T1000 (cell line): Measurements from ENCODE around the gene USP5.
A peak's percentile ranks its signal among the peaks of the same experiment; 100 is the strongest.
"Not testable (repeated sequence)": the region's sequence is repeated elsewhere in the genome, so short reads cannot be mapped to it uniquely, and the experiment has no call there.

Experiments
- DNase-seq: peaks from one replicate; lab custom pipeline; 2025; ENCODE audit warnings: mixed read lengths; lab: John Stamatoyannopoulos, UW

USP5 gene

DNA sequence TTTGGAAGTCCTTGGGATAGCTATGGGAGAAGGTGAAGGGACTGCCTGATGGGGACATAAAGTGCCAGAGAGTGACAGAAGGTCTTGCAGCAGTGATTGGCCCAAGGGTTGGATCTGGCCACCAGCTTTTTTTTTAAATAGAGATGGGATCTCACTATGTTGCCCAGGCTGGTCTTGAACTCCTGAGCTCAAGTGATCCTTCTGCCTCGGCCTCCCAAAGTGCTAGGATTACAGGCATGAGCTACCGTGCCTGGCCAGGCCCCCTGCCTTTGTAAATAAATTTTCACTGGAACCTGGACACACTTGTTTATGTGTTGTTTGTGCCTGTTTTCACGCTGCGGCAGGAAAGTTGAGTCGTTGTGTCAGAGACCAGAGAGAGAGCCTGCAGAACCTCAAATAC, 13.4 kb downstream of the USP5 start:
- DNase-seq: not testable (repeated sequence)

GRCh38 chr12:6866163-6866919, 14.4 kb downstream of the USP5 start:
- DNase-seq: no peak

GRCh38 chr12:6866920-6867412, 15.0 kb downstream of the USP5 start:
- no peak for DNase-seq

DNA sequence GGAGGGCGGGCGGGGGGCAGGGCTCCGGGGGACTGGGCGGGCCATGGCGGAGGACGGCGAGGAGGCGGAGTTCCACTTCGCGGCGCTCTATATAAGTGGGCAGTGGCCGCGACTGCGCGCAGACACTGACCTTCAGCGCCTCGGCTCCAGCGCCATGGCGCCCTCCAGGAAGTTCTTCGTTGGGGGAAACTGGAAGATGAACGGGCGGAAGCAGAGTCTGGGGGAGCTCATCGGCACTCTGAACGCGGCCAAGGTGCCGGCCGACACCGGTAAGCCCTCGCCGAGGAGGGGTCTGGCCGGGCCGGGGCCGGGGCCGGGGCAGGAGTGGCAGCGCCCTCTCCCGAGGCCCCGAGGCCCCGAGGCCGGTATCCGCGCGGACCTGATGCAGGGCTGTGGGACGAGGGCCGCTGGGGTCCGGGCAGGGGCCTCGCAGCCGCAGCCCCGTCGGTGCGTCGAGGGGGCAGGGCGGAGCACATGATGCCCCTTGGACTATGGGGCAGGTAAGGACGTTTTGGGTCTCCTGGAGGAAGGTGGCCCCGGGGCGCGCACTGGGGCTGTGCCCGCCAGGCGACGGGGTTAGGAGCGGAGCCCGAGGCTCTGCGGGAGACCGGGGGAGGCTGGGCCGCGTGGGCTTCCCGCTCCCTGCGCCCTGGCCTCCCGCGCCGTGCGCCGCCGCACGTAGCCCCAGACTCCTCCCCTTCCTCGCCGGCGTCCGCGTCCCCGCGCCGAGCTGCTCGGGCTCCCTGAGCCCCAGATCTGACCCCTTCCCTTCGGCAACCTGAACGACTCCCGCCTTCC, 15.7 kb downstream of the USP5 start, which contains the start of gene TPI1:
Gene TPI1, plus strand, starts transcription at position 119 of the 798 bp plus-strand sequence. Its CDS starts 36 bp downstream, at position 155.
- peak; percentile 82 for DNase-seq

- DNase-seq: no peak
Measured at GRCh38 chr12:6868211-6869048, 16.5 kb downstream of the USP5 start.

GRCh38 chr12:6869049-6870021, 17.4 kb downstream of the USP5 start:
- DNase-seq: peak; percentile 42

- not testable (repeated sequence) for DNase-seq
Measured at GRCh38 chr12:6870304-6870703, 18.4 kb downstream of the USP5 start.

- DNase-seq: no peak
Measured at GRCh38 chr12:6871052-6871957, 19.4 kb downstream of the USP5 start.

DNA sequence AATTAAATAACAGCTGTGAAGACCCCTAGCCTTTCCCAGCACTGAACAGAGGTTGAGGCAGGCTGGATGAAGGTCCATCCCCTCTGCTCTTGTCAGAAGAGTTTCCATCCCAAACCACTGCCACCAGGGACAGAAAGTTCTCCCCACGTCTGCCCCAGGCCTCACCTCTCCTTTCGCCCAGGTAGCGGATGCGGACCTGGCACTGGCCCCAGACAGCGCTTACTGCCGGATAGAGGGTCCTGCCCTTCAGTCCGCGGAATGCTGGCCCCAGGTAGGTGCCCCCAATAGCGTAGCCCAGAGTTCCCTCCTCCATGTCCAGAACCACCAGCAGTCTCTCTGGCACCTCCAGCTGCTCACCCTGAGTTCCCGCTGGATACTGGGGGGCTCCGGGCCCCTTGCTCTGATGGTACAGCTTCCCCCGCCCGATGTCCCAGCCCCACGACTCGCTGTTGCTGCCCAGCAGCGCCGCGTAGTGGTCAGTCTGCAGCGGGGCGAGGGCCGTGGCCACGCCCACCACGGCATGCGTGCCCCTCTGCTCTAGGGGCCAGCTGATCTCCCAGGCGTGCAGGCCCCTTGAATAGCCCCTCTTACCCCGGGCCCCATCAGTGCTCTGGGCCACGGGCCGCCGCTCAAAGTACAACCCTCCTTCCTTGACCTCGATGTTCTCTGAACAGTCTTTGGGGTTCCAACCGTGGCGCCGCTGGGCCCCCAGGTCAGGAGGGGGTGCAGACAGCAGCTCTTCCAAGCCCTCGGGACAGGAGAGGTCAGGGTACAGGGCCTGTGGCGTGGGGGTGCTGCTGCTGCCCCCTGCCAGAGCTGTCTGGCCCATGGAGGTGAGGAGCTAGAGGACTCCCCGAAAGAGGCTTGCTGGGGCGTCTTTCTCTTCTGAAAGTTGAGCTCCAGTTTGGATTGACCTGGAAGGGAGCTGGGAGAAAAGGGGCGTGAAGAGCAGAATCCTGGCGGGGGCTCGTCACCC, 20.4 kb downstream of the USP5 start:
- DNase-seq: peak; percentile 46

DNA sequence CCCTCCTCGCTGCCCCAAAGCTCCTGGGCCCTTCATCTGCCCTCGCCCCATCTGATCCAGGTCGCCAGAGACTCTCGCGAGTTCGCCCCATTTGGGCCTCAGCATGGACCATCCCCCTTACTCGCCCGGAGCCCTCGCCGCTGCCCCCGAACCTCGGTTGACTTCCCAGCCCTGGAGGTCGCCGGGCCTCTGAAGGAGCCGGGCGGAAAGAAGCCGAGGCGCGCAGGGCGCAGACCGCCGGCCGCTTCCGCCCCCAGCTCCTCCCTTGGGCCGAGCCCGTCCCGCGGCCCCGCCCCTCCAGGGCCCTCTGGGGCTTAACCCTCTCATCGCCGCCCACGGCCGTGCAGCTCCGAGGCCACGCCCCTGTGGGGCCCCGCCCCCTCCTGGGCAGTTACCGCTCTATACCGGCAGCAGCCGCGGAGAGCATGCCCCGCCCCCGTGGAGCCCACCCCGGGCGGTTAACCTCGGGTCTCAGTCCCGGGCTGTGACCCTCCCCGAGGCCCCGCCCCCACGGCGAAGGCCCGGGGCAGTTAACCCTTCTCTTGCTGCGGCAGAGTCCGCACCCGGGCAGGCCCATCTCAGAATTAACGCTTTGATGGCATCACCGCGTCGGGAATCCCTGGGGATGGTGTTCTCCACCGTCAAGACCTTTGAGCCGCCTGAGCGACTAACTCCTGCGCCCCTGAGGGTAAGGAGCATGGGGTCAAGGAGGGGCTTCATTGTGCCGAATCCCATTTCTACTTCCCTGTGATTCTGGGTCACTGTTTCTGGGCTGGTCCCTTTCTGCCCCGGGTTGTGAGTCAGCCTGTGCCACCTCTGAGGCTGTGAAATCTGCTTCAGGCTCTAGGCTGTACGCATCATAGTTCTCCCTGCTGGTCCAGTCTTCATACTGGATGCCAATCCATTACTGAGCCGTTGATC, 21.4 kb downstream of the USP5 start, which contains the start of gene SPSB2:
Gene SPSB2, minus strand, starts transcription at position 210 of the 921 bp plus-strand sequence. CDS start 402 bp downstream, outside the sequence.
- peak; percentile 94 for DNase-seq

- DNase-seq: not testable (repeated sequence)
Measured at GRCh38 chr12:6874015-6874368, 22.0 kb downstream of the USP5 start.

GRCh38 chr12:6879824-6880223, 27.9 kb downstream of the USP5 start:
- DNase-seq: not testable (repeated sequence)

DNA sequence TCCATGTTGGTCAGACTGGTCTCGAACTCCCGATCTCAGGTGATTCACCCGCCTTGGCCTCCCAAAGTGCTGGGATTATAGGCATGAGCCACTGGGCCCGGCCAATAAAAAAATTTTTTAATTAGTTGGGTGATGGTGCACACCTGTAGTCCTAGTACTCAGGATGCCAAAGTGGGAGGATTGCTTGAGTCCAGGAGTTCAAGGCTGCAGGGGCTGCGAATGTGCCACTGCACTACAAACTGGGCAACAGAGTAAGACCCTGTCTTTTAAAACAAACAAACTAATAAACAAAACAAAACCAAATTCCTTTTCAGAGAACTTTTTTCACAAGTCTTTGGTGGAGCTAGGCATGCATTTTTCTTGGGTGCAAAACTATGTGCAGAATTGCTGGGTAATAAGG, 31.3 kb downstream of the USP5 start:
- no peak for DNase-seq

DNA sequence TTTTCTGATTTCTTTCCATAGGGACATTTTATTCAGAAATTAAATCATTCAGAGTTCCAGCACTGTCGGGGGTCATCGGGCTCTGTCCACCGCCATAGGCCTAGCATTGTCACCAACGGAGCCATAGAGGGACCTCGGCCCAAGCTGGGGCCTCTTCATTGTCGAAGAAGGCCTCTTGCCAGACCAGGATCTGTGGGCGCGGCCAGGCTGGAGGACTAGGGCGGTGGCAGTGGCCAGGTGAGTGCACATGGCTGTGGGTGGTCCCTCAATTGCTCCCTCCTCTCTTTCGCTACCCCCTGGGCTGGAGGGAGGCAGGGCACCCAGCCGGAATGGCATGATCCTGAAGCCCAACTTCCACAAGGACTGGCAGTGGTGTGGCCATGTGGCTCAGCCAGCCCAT, 31.7 kb downstream of the USP5 start:
- no peak for DNase-seq

DNA sequence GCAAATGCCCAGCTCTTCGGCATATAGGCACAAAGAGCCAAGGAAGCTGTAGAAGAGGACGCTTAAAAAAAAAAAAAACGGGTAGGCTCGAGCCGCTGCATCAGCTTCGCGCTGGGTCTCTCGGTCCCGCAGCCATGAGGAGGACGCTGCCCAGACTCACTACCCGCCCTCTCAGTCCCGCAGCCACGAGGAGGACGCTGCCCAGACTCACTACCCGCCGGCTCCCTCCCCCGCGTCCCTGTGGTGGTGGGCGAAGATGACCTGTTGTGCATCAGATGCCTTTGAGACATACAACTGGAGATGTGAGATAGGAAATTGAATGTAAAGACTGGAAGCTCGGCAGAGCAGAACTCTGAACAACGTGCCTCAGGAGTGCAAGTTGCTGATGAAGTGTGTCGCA, 32.6 kb downstream of the USP5 start:
- DNase-seq: no peak

DNA sequence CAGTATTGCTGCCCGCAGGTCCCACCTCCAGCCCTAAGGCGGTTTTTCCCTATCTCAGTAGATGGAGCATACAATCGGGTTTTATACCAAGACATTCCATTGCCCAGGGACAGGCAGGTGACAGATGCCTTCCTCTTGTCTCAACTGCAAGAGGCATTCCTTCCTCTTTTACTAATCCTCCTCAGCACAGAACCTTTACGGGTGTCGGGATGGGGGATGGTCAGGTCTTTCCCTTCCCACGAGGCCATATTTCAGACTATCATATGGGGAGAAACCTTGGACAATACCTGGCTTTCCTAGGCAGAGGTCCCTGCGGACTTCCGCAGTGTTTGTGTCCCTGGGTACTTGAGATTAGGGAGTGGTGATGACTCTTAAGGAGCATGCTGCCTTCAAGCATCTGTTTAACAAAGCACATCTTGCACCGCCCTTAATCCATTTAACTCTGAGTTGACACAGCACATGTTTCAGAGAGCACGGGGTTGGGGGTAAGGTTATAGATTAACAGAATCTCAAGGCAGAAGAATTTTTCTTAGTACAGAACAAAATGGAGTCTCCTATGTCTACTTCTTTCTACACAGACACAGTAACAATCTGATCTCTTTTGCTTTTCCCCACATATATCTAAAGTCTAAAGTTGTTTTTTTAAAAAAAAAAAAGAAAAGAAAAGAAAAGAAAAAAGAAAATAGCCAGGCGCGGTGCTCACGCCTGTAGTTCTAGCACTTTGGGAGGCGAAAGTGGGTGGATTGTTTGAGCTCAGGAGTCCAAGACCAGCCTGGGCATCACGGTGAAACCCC, 34.5 kb downstream of the USP5 start:
- not testable (repeated sequence) for DNase-seq

GRCh38 chr12:6887460-6887859, 35.5 kb downstream of the USP5 start:
- DNase-seq: no peak
